Natural killer cell (primary cell): ENCODE results near the gene ABHD16A. TPM values are rescaled to one million over a fixed set of nuclear protein-coding genes. Genes with fewer than 3 reads are reported as not detected.

Experiments
- ATAC-seq, 3 donors: fragments of 150-1000 bp in 2 of 3; fragments of 200-7000 bp in 1 of 3; cut with Tn5 transposase; 1 replicate in 1 of 3; 2 replicates in 2 of 3; pipeline ENCODE4 v1.10.0; 2021; ENCODE audit warnings: mild to moderate bottlenecking in 2 of 3, moderate library complexity in 2 of 3
- DNase-seq, 2 donors: peaks; one replicate each; pipeline versions ENCODE4 v3.0.0 to v3.0.0-alpha.2; 2013 to 2021; ENCODE audit warnings: mixed read lengths in 1 of 2
- H3K27ac ChIP-seq: one replicate; pipeline ENCODE4 v1.5.1; 2013; ENCODE audit warnings: mild to moderate bottlenecking, low read length
- H3K27me3 ChIP-seq: one replicate; pipeline ENCODE4 v1.6.1; 2013; ENCODE audit warnings: low read length; ENCODE audit not compliant: control insufficient read depth, insufficient read depth
- H3K36me3 ChIP-seq: one replicate; pipeline ENCODE4 v1.6.1; 2013; ENCODE audit warnings: low read length; ENCODE audit not compliant: control insufficient read depth, insufficient read depth
- H3K4me1 ChIP-seq: one replicate; pipeline ENCODE4 v1.6.1; 2013; ENCODE audit warnings: low read length; ENCODE audit not compliant: control insufficient read depth, insufficient read depth
- H3K4me3 ChIP-seq: one replicate; pipeline ENCODE4 v1.5.1; 2013; ENCODE audit warnings: low read length
- H3K9me3 ChIP-seq: one replicate; pipeline ENCODE4 v1.6.1; 2013; ENCODE audit warnings: low read length; ENCODE audit not compliant: control insufficient read depth, insufficient read depth
- H3K27ac Mint-ChIP-seq, 2 donors: one replicate each; pipeline ENCODE4 v1.8.0; 2022; ENCODE audit warnings: mild to moderate bottlenecking in 2 of 2, mixed read lengths in 2 of 2, moderate library complexity in 1 of 2
- H3K27me3 Mint-ChIP-seq, 2 donors: one replicate each; pipeline ENCODE4 v1.8.0; 2022; ENCODE audit warnings: low read depth in 2 of 2, mixed read lengths in 2 of 2
- H3K36me3 Mint-ChIP-seq: one replicate; pipeline ENCODE4 v1.8.0; 2022; ENCODE audit warnings: mixed read lengths
- H3K4me1 Mint-ChIP-seq, 2 donors: one replicate each; pipeline ENCODE4 v1.8.0; 2022; ENCODE audit warnings: mixed read lengths in 2 of 2
- H3K4me3 Mint-ChIP-seq: one replicate; pipeline ENCODE4 v1.8.0; 2022; ENCODE audit warnings: mild to moderate bottlenecking, moderate library complexity, mixed read lengths
- H3K9me3 Mint-ChIP-seq, 2 donors: one replicate each; pipeline ENCODE4 v1.8.0; 2022; ENCODE audit warnings: mixed read lengths in 2 of 2
- CTCF ChIP-seq: fragments of 200-600 bp; IDR thresholded peaks from one replicate; pipeline ENCODE4 v1.8.0; 2022; ENCODE audit warnings: antibody characterized with exemption
- WGBS: methylation state at CpG from one replicate; pipeline ENCODE4 v1.1.7; 2013; ENCODE audit warnings: missing lambda C conversion rate; ENCODE audit not compliant: insufficient coverage; 5-methylcytosine and 5-hydroxymethylcytosine counted together
- intact Hi-C: fragments of 100-400 bp; cut with micrococcal nuclease; formaldehyde crosslinking; loops from one replicate; pipeline ENCODE4 v1.14.2; 2022
- total RNA-seq, 4 donors: library from RNA; stranded (reverse); fragments of 120-200 nt in 1 of 4; gene quantifications; one replicate each; pipeline versions ENCODE4 v1.2.3 to v1.2.4, GENCODE V29; 2013 to 2022

ABHD16A gene
- total RNA-seq, 3 donors from 2014 or later (not counting 1 experiment from before 2014, with no cell fraction given) = 92.0 to 97.6 (median 94.2) TPM

- Histone ChIP-seq H3K4me3 (no peak overlapping the region), H3K27ac (no peak overlapping the region), H3K9me3 (no peaks in the 10 kb centered on the region), H3K4me1 (peaks cover 5% of the 10 kb centered on the region), H3K36me3 (peaks cover 60% of the 10 kb centered on the region), H3K27me3 (no peaks in the 10 kb centered on the region)
- DNase-seq (no peak), ATAC-seq (peak in 1 of 3 donors; percentile 18)
- no peaks in the 10 kb centered on the region for H3K9me3 Mint-ChIP-seq
- no peak overlapping the region for H3K4me3 Mint-ChIP-seq
- TF ChIP-seq CTCF = no peak
- H3K27me3 Mint-ChIP-seq = no peaks in the 10 kb centered on the region
- H3K4me1 Mint-ChIP-seq = peaks cover 0 to 7% of the 10 kb centered on the region in 2 donors
- WGBS = 95% methylated on average over 13 of the region's 14 CpGs
- H3K27ac Mint-ChIP-seq = no peak overlapping the region
- intact Hi-C loops = no loop called here
- H3K36me3 Mint-ChIP-seq = no peaks in the 10 kb centered on the region
These were observed 15.0 kb downstream of the ABHD16A start for GRCh38 chr6:31687860-31688693.

GRCh38 chr6:31687321-31687720 lies 15.8 kb downstream of the ABHD16A start:
- no peak for ATAC-seq
- intact Hi-C loops = no loop called here
- Histone ChIP-seq H3K36me3 (peaks cover 52% of the 10 kb centered on the region), H3K4me3 (no peak overlapping the region), H3K9me3 (no peaks in the 10 kb centered on the region), H3K4me1 (peaks cover 10% of the 10 kb centered on the region), H3K27me3 (no peaks in the 10 kb centered on the region), H3K27ac (no peak overlapping the region)
- DNase-seq = no peak
- Mint-ChIP-seq H3K27ac (no peak overlapping the region), H3K9me3 (no peaks in the 10 kb centered on the region), H3K4me3 (no peak overlapping the region), H3K27me3 (no peaks in the 10 kb centered on the region), H3K4me1 (peaks cover 0 to 7% of the 10 kb centered on the region in 2 donors), H3K36me3 (no peaks in the 10 kb centered on the region)
- 94% methylated on average over 8 of the region's 8 CpGs for WGBS
- TF ChIP-seq CTCF = no peak

GRCh38 chr6:31686483-31686882 lies 16.6 kb downstream of the ABHD16A start:
- intact Hi-C loops = no loop called here

More at GRCh38 chr6:31686483-31686882, 16.6 kb downstream of the ABHD16A start:
- Mint-ChIP-seq H3K27ac (peak overlapping the region in 1 of 2 donors; percentile 26), H3K4me1 (peaks cover 3 to 10% of the 10 kb centered on the region in 2 donors), H3K9me3 (no peaks in the 10 kb centered on the region), H3K27me3 (no peaks in the 10 kb centered on the region), H3K4me3 (no peak overlapping the region), H3K36me3 (no peaks in the 10 kb centered on the region)
- Histone ChIP-seq H3K9me3 (no peaks in the 10 kb centered on the region), H3K27ac (no peak overlapping the region), H3K27me3 (no peaks in the 10 kb centered on the region), H3K36me3 (peaks cover 46% of the 10 kb centered on the region), H3K4me3 (no peak overlapping the region), H3K4me1 (peaks cover 14% of the 10 kb centered on the region)
- no peak for DNase-seq
- TF ChIP-seq CTCF = no peak
- 92% methylated on average over 5 of the region's 5 CpGs for WGBS
- no peak for ATAC-seq
